ENCODE results near the gene AMHR2. TPM values are rescaled to one million over a fixed set of nuclear protein-coding genes. Genes with fewer than 3 reads are reported as not detected.

Gene AMHR2
- total and polyA plus RNA-seq, 9 of the 15 experiments (the other 6 are each of a cell fraction or from before 2014, with no cell fraction given) = 8.9 to 49.7 (median 19.3) TPM

GRCh38 chr12:53441040-53441833, 17.6 kb downstream of the AMHR2 start, which contains the start of gene PRR13 (continued):
- no peak for TF ChIP-seq ESRRA (IDR thresholded peaks at IDR 0.05; ENCODE audit: borderline replicate concordance, low read depth)
- TF ChIP-seq HBP1 (CRISPR knock-in tag; IDR thresholded peaks at IDR 0.05) = 0 out of 2 replicates have a peak, but pooled peaks have one; percentile 6
- TF ChIP-seq KLF1 (tag; IDR thresholded peaks at IDR 0.05) = no peak
- TF ChIP-seq, protein P1, sequence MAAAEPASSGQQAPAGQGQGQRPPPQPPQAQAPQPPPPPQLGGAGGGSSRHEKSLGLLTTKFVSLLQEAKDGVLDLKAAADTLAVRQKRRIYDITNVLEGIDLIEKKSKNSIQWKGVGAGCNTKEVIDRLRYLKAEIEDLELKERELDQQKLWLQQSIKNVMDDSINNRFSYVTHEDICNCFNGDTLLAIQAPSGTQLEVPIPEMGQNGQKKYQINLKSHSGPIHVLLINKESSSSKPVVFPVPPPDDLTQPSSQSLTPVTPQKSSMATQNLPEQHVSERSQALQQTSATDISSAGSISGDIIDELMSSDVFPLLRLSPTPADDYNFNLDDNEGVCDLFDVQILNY (CRISPR knock-in tag; IDR thresholded peaks at IDR 0.05) = no peak
- TF ChIP-seq, protein P2, sequence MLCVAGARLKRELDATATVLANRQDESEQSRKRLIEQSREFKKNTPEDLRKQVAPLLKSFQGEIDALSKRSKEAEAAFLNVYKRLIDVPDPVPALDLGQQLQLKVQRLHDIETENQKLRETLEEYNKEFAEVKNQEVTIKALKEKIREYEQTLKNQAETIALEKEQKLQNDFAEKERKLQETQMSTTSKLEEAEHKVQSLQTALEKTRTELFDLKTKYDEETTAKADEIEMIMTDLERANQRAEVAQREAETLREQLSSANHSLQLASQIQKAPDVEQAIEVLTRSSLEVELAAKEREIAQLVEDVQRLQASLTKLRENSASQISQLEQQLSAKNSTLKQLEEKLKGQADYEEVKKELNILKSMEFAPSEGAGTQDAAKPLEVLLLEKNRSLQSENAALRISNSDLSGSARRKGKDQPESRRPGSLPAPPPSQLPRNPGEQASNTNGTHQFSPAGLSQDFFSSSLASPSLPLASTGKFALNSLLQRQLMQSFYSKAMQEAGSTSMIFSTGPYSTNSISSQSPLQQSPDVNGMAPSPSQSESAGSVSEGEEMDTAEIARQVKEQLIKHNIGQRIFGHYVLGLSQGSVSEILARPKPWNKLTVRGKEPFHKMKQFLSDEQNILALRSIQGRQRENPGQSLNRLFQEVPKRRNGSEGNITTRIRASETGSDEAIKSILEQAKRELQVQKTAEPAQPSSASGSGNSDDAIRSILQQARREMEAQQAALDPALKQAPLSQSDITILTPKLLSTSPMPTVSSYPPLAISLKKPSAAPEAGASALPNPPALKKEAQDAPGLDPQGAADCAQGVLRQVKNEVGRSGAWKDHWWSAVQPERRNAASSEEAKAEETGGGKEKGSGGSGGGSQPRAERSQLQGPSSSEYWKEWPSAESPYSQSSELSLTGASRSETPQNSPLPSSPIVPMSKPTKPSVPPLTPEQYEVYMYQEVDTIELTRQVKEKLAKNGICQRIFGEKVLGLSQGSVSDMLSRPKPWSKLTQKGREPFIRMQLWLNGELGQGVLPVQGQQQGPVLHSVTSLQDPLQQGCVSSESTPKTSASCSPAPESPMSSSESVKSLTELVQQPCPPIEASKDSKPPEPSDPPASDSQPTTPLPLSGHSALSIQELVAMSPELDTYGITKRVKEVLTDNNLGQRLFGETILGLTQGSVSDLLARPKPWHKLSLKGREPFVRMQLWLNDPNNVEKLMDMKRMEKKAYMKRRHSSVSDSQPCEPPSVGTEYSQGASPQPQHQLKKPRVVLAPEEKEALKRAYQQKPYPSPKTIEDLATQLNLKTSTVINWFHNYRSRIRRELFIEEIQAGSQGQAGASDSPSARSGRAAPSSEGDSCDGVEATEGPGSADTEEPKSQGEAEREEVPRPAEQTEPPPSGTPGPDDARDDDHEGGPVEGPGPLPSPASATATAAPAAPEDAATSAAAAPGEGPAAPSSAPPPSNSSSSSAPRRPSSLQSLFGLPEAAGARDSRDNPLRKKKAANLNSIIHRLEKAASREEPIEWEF (CRISPR knock-in tag; IDR thresholded peaks at IDR 0.05) = no peak
- no peak for TF ChIP-seq PTRF (tag; IDR thresholded peaks at IDR 0.05)
- TF ChIP-seq, protein P3, sequence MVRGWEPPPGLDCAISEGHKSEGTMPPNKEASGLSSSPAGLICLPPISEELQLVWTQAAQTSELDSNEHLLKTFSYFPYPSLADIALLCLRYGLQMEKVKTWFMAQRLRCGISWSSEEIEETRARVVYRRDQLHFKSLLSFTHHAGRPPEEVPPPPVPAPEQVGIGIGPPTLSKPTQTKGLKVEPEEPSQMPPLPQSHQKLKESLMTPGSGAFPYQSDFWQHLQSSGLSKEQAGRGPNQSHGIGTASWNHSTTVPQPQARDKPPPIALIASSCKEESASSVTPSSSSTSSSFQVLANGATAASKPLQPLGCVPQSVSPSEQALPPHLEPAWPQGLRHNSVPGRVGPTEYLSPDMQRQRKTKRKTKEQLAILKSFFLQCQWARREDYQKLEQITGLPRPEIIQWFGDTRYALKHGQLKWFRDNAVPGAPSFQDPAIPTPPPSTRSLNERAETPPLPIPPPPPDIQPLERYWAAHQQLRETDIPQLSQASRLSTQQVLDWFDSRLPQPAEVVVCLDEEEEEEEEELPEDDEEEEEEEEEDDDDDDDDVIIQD (CRISPR knock-in tag; IDR thresholded peaks at IDR 0.05) = no peak
- TF ChIP-seq CBX8 (IDR thresholded peaks at IDR 0.05; ENCODE audit: borderline replicate concordance, extremely low read depth, low read depth, low read length, poor library complexity, severe bottlenecking) = no peak
- no peak; the same call in 1 of the 2 replicates for TF ChIP-seq C11orf30 (IDR thresholded peaks at IDR 0.05; ENCODE audit: low read depth)
- TF ChIP-seq MXD1 (CRISPR knock-in tag; IDR thresholded peaks at IDR 0.05; ENCODE audit: borderline replicate concordance, poor library complexity, severe bottlenecking) = no peak
- 0 out of 2 replicates have a peak, but pooled peaks have one; percentile 14 for TF ChIP-seq CHCHD3 (CRISPR knock-in tag; IDR thresholded peaks at IDR 0.05)
- TF ChIP-seq CBX5 (IDR thresholded peaks at IDR 0.05; ENCODE audit: borderline replicate concordance, low read depth) = no peak
- no peak; the same call in 1 of the 2 replicates for TF ChIP-seq CTBP1 (IDR thresholded peaks at IDR 0.05; ENCODE audit: borderline replicate concordance)
- no peak for TF ChIP-seq NR1H2 (CRISPR knock-in tag; IDR thresholded peaks at IDR 0.05)
- no peak for TF ChIP-seq DACH1 (IDR thresholded peaks at IDR 0.05; ENCODE audit: partially characterized antibody)
- TF ChIP-seq CXXC5 (CRISPR knock-in tag; IDR thresholded peaks at IDR 0.05) = peak; percentile 61
- no peak for TF ChIP-seq ZNF24 (IDR thresholded peaks at IDR 0.05)
- no peak for TF ChIP-seq POLR3G (IDR thresholded peaks at IDR 0.05; ENCODE audit: extremely low read depth, insufficient read length, insufficient replicate concordance)

All from K562 (cell line).